22Rv1 (cell line): ENCODE results near the gene NDFIP1.
"Not testable (repeated sequence)": the region's sequence is repeated elsewhere in the genome, so short reads cannot be mapped to it uniquely, and the experiment has no call there.

ENCODE experiments used
- H3K27ac ChIP-seq: fragments of 450-650 bp; 2 replicates; pipeline ENCODE4 v1.5.1; 2017
- ZFX ChIP-seq: fragments of 450-650 bp; IDR thresholded peaks from 2 replicates; pipeline ENCODE4 v1.6.1; 2017; ENCODE audit warnings: antibody characterized with exemption, borderline replicate concordance
- TF ChIP-seq, protein P1 (sequence below): fragments of 450-650 bp; IDR thresholded peaks from 2 replicates; pipeline ENCODE4 v1.5.1; 2017; ENCODE audit warnings: mild to moderate bottlenecking

NDFIP1 gene

GRCh38 chr5:142082182-142082781, 26.3 kb upstream of the NDFIP1 start:
- H3K27ac ChIP-seq: no peak overlapping the region
- TF ChIP-seq, protein P1, sequence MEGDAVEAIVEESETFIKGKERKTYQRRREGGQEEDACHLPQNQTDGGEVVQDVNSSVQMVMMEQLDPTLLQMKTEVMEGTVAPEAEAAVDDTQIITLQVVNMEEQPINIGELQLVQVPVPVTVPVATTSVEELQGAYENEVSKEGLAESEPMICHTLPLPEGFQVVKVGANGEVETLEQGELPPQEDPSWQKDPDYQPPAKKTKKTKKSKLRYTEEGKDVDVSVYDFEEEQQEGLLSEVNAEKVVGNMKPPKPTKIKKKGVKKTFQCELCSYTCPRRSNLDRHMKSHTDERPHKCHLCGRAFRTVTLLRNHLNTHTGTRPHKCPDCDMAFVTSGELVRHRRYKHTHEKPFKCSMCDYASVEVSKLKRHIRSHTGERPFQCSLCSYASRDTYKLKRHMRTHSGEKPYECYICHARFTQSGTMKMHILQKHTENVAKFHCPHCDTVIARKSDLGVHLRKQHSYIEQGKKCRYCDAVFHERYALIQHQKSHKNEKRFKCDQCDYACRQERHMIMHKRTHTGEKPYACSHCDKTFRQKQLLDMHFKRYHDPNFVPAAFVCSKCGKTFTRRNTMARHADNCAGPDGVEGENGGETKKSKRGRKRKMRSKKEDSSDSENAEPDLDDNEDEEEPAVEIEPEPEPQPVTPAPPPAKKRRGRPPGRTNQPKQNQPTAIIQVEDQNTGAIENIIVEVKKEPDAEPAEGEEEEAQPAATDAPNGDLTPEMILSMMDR: no peak
- no peak for TF ChIP-seq ZFX

- H3K27ac ChIP-seq: no peak overlapping the region
- no peak for TF ChIP-seq ZFX
- TF ChIP-seq, protein P1: no peak
These were observed 22.4 kb upstream of the NDFIP1 start for GRCh38 chr5:142086229-142086628.

DNA sequence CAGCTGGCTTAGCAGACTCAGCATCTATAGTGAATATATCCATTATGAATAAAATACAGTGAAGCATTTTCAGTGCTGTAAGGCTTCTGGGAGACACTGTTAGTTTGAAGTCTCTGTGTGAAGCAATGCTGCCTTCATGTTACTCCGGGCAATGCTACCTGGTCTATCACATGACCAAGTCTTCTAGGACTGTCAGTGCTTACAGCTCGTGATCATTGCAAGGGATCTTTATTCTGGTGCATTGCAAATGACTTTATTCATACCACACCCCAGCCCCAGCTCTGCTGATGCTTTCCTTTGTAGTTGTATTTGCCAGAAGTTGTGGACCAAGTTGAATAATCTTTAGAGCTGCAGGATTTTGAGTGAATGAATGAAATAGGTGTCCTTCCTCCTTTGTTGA, 21.9 kb upstream of the NDFIP1 start:
- H3K27ac ChIP-seq: no peak overlapping the region
- TF ChIP-seq, protein P1: no peak
- no peak for TF ChIP-seq ZFX

- no peak overlapping the region for H3K27ac ChIP-seq
- no peak for TF ChIP-seq ZFX
- TF ChIP-seq, protein P1: no peak
These were observed 20.5 kb upstream of the NDFIP1 start for GRCh38 chr5:142087920-142088679.

- H3K27ac ChIP-seq: not testable (repeated sequence)
These were observed 19.6 kb upstream of the NDFIP1 start for GRCh38 chr5:142088855-142089479.

DNA sequence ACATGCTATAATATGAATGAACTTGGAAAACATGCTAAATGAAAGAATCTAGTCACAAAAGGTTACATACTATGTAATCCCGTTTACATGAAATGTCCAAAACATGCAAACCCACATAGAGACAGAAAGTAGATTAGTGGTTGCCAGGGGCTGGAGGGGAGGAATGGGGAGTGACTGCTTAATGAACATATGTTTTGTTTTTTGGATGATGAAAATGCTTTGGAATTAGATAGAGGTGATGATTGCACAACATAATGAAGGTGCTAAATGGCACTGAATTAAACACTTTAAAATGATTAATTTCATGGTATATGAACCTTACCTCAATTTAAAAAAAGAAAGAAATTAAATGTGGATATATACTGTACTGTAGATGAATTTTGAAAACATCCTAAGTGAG, 17.6 kb upstream of the NDFIP1 start:
- no peak for TF ChIP-seq ZFX
- TF ChIP-seq, protein P1: no peak

GRCh38 chr5:142091922-142092321, 16.7 kb upstream of the NDFIP1 start:
- H3K27ac ChIP-seq: no peak overlapping the region
- TF ChIP-seq, protein P1: no peak
- no peak for TF ChIP-seq ZFX

More for the DNA sequence above, 17.6 kb upstream of the NDFIP1 start:
- H3K27ac ChIP-seq: no peak overlapping the region
